IMR-90 (cell line): Measurements from ENCODE around the gene GDF10. TPM values are rescaled to one million over a fixed set of nuclear protein-coding genes. Genes with fewer than 3 reads are reported as not detected.

ENCODE experiments used
- ATAC-seq: fragments of 200-7000 bp; cut with Tn5 transposase; 2 replicates; pipeline ENCODE4 v1.9.1; 2020; ENCODE audit warnings: low read depth, mild to moderate bottlenecking, moderate library complexity
- BruUV-seq: library from RNA; stranded (reverse); fragments of 400-500 nt; replicated peaks from 2 replicates; lab custom pipeline; 2021; lab: Mats Ljungman, UMichigan
- CTCF ChIA-PET: fragments of 300-600 bp; formaldehyde crosslinking; extraction: SDS; loops from one replicate; lab custom pipeline; 2021; ENCODE audit warnings: antibody characterized with exemption; lab: Yijun Ruan, JAX
- POLR2A ChIA-PET: fragments of 300-600 bp; sonication (Branson Sonifier 250); formaldehyde crosslinking; loops from one replicate; lab custom pipeline; 2022; ENCODE audit warnings: antibody characterized with exemption; ENCODE audit not compliant: unreplicated experiment; lab: Charles Lee
- DNase-seq: peaks from one replicate; pipeline ENCODE4 v3.0.0; 2013
- H2AFZ ChIP-seq: replicated peaks from 2 replicates; pipeline ENCODE3; 2013; ENCODE audit warnings: low read length, mild to moderate bottlenecking; ENCODE audit not compliant: poor library complexity
- H2AK5ac ChIP-seq: 2 replicates; pipeline ENCODE4 v1.6.1; 2013; ENCODE audit warnings: low read depth, low read length, inconsistent platforms
- H2AK9ac ChIP-seq: replicated peaks from 2 replicates; pipeline ENCODE3; 2013; ENCODE audit warnings: mild to moderate bottlenecking, low read depth, low read length, moderate library complexity; ENCODE audit not compliant: poor library complexity
- H2BK120ac ChIP-seq: 2 replicates; pipeline ENCODE4 v1.6.1; 2013; ENCODE audit warnings: low read depth, low read length, inconsistent platforms
- H2BK15ac ChIP-seq: 3 replicates; pipeline ENCODE4 v1.6.1; 2013; ENCODE audit warnings: low read depth, low read length, inconsistent platforms
- H2BK20ac ChIP-seq: 2 replicates; pipeline ENCODE4 v1.6.1; 2013; ENCODE audit warnings: low read depth, mild to moderate bottlenecking, inconsistent platforms, low read length, moderate library complexity
- H2BK5ac ChIP-seq: 2 replicates; pipeline ENCODE4 v1.6.1; 2013; ENCODE audit warnings: mild to moderate bottlenecking, low read depth, low read length, inconsistent platforms; ENCODE audit not compliant: poor library complexity, severe bottlenecking
- H3K14ac ChIP-seq: replicated peaks from 2 replicates; pipeline ENCODE4 v1.6.1; 2013; ENCODE audit warnings: low read depth, low read length, inconsistent platforms
- H3K18ac ChIP-seq: 2 replicates; pipeline ENCODE4 v1.6.1; 2013; ENCODE audit warnings: low read depth, low read length, control low read depth
- H3K23ac ChIP-seq: 2 replicates; pipeline ENCODE4 v1.6.1; 2013; ENCODE audit warnings: low read depth, low read length, inconsistent platforms
- H3K27ac ChIP-seq: 2 replicates; pipeline ENCODE4 v1.5.1; 2013; ENCODE audit warnings: mild to moderate bottlenecking, control low read depth, low read length; ENCODE audit not compliant: insufficient read depth
- H3K27me3 ChIP-seq: 2 replicates; pipeline ENCODE4 v1.6.1; 2013; ENCODE audit warnings: low read length; ENCODE audit not compliant: control insufficient read depth, insufficient read depth
- H3K36me3 ChIP-seq: 2 replicates; pipeline ENCODE4 v1.6.1; 2013; ENCODE audit warnings: low read length, mixed read lengths; ENCODE audit not compliant: control insufficient read depth, insufficient read depth
- H3K4ac ChIP-seq: 2 replicates; pipeline ENCODE4 v1.6.1; 2013; ENCODE audit warnings: low read depth, low read length, inconsistent platforms
- H3K4me1 ChIP-seq: 2 replicates; pipeline ENCODE4 v1.6.1; 2013; ENCODE audit warnings: low read length, mixed read lengths; ENCODE audit not compliant: control insufficient read depth, insufficient read depth
- H3K4me2 ChIP-seq: 2 replicates; pipeline ENCODE4 v1.6.1; 2013; ENCODE audit warnings: low read depth, mild to moderate bottlenecking, control low read depth, low read length, moderate library complexity
- H3K4me3 ChIP-seq: 2 replicates; pipeline ENCODE4 v1.5.1; 2013; ENCODE audit warnings: low read depth, mild to moderate bottlenecking, control low read depth, low read length, moderate library complexity; ENCODE audit not compliant: insufficient read depth
- H3K56ac ChIP-seq: 2 replicates; pipeline ENCODE4 v1.6.1; 2013; ENCODE audit warnings: low read length, inconsistent platforms; ENCODE audit not compliant: insufficient read depth; ENCODE audit errors: extremely low read depth
- H3K79me1 ChIP-seq, 2 experiments: 2 replicates each; pipeline ENCODE4 v1.6.1; 2013; ENCODE audit warnings: low read length in 2 of 2, inconsistent platforms in 1 of 2, low read depth in 1 of 2
- H3K9ac ChIP-seq: 2 replicates; pipeline ENCODE4 v1.6.1; 2013; ENCODE audit warnings: low read depth, low read length, control low read depth
- H3K9me1 ChIP-seq: 2 replicates; pipeline ENCODE4 v1.6.1; 2013; ENCODE audit warnings: low read length, inconsistent platforms; ENCODE audit not compliant: insufficient read depth
- H3K9me3 ChIP-seq: 2 replicates; pipeline ENCODE4 v1.6.1; 2013; ENCODE audit warnings: low read length; ENCODE audit not compliant: control insufficient read depth, insufficient read depth
- H4K20me1 ChIP-seq: 2 replicates; pipeline ENCODE4 v1.6.1; 2013; ENCODE audit warnings: low read length, inconsistent platforms; ENCODE audit not compliant: insufficient read depth
- H4K5ac ChIP-seq: 2 replicates; pipeline ENCODE4 v1.6.1; 2013; ENCODE audit warnings: mild to moderate bottlenecking, low read depth, low read length, control low read depth
- H4K8ac ChIP-seq, 2 experiments: 2 replicates each; pipeline ENCODE4 v1.6.1; 2013; ENCODE audit warnings: low read depth in 2 of 2, low read length in 2 of 2, control low read depth in 1 of 2, inconsistent platforms in 1 of 2
- H4K91ac ChIP-seq: 2 replicates; pipeline ENCODE4 v1.6.1; 2013; ENCODE audit warnings: low read depth, low read length, inconsistent platforms; ENCODE audit not compliant: insufficient read depth
- BHLHE40 ChIP-seq: fragments of 150-350 bp; IDR thresholded peaks from 2 replicates; pipeline ENCODE4 v1.6.1; 2016; ENCODE audit warnings: mild to moderate bottlenecking, low read depth, low read length
- CEBPB ChIP-seq: IDR thresholded peaks from 2 replicates; pipeline ENCODE4 v1.6.1; 2012; ENCODE audit warnings: low read depth, low read length, improper control_type of control experiment
- CHD1 ChIP-seq: IDR thresholded peaks from 2 replicates; pipeline ENCODE4 v1.6.1; 2012; ENCODE audit warnings: low read depth, low read length, improper control_type of control experiment
- FOS ChIP-seq: fragments of 150-350 bp; IDR thresholded peaks from 2 replicates; pipeline ENCODE4 v1.6.1; 2016; ENCODE audit warnings: low read depth, low read length
- MAFK ChIP-seq: IDR thresholded peaks from 2 replicates; pipeline ENCODE4 v1.6.1; 2012; ENCODE audit warnings: low read depth, low read length, improper control_type of control experiment
- MXI1 ChIP-seq: IDR thresholded peaks from 2 replicates; pipeline ENCODE4 v1.6.1; 2012; ENCODE audit warnings: low read depth, mild to moderate bottlenecking, low read length, moderate library complexity, borderline replicate concordance
- NFE2L2 ChIP-seq: fragments of 150-350 bp; IDR thresholded peaks from 2 replicates; pipeline ENCODE4 v1.6.1; 2016; ENCODE audit warnings: low read depth, mild to moderate bottlenecking, low read length
- POLR2A ChIP-seq: IDR thresholded peaks from 2 replicates; pipeline ENCODE4 v1.6.1; 2012; ENCODE audit warnings: mild to moderate bottlenecking, low read depth, low read length
- RAD21 ChIP-seq: IDR thresholded peaks from 2 replicates; pipeline ENCODE4 v1.6.1; 2012; ENCODE audit warnings: low read length, improper control_type of control experiment
- RCOR1 ChIP-seq: IDR thresholded peaks from 2 replicates; pipeline ENCODE4 v1.6.1; 2012; ENCODE audit warnings: mild to moderate bottlenecking, low read length, improper control_type of control experiment; ENCODE audit not compliant: insufficient replicate concordance
- RFX5 ChIP-seq: IDR thresholded peaks from 2 replicates; pipeline ENCODE4 v1.8.0; 2012; ENCODE audit warnings: low read depth, mild to moderate bottlenecking, low read length, moderate library complexity
- SMC3 ChIP-seq: fragments of 150-350 bp; IDR thresholded peaks from 2 replicates; pipeline ENCODE4 v1.6.1; 2016; ENCODE audit warnings: low read depth, mild to moderate bottlenecking, antibody characterized with exemption, low read length, moderate library complexity
- WGBS, 2 experiments: methylation state at CpG; one replicate each; pipeline versions ENCODE4 v1.1.5 to v1.1.7; 2013; ENCODE audit warnings: missing lambda C conversion rate in 2 of 2; ENCODE audit not compliant: insufficient read length in 1 of 2; ENCODE audit errors: extremely low coverage in 2 of 2; 5-methylcytosine and 5-hydroxymethylcytosine counted together
- dilution Hi-C: fragments of 300-500 bp; cut with HindIII; formaldehyde crosslinking; loops from one replicate; pipeline ENCODE4 v1.14.3; 2018; ENCODE audit warnings: low sequenced_read_pairs; ENCODE audit not compliant: unreplicated experiment
- in situ Hi-C: fragments of 300-500 bp; cut with MboI; formaldehyde crosslinking; loops from 3 replicates; pipeline ENCODE4 v1.14.3; 2019; ENCODE audit warnings: low sequenced_read_pairs, inconsistent platforms, mixed read lengths
- intact Hi-C: fragments of 100-400 bp; cut with micrococcal nuclease; formaldehyde crosslinking; loops from 2 replicates; pipeline ENCODE4 v1.10.0; 2022
- polyA plus RNA-seq, 3 experiments: library from polyadenylated mRNA; depleted of rRNA; stranded (reverse); fragments of >200 nt; gene quantifications; 2 replicates each; pipeline ENCODE4 v1.2.3, GENCODE V29; 2012; ENCODE audit warnings: low replicate concordance in 1 of 3
- total RNA-seq: library from RNA; depleted of rRNA; stranded (reverse); fragments of >200 nt; gene quantifications from 2 replicates; pipeline ENCODE4 v1.2.3, GENCODE V29; 2012
- TF ChIP-seq, protein P1 (sequence below): conservative IDR thresholded peaks from 2 replicates; pipeline ENCODE4 v1.5.1; 2012; ENCODE audit warnings: mild to moderate bottlenecking, low read depth, low read length, improper control_type of control experiment
- TF ChIP-seq, protein P2 (sequence below): fragments of 150-350 bp; IDR thresholded peaks from 2 replicates; pipeline ENCODE4 v1.6.1; 2017; ENCODE audit warnings: mild to moderate bottlenecking, antibody characterized with exemption, low read length, low read depth

GDF10 gene
- total and polyA plus RNA-seq, 2 of the 4 experiments (the other 2 are of a cell fraction), result 0.34 TPM; not detected in 1

DNA sequence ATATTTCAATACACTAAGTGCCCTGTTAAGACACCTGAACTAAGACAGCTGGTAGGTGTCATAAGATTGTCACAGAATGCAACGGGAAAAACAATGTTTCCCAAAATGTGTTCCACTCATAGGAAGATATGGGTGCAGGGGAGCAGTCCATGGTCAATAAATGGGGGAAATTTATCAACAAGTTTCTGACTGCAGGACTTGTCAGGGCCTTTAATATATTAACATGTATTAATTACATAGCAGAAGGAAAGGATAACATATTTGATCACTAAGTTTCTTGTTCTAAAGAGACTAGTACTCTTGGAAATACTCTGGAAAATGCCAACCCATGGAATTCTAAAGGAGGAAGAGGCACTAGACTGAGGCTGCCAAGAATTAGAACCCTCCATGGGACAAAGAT, 54.9 kb downstream of the GDF10 start:
- Histone ChIP-seq H4K5ac (no peak overlapping the region), H2BK120ac (no peak overlapping the region), H3K9ac (no peak overlapping the region), H3K4me1 (no peaks in the 10 kb centered on the region), H3K4ac (no peak overlapping the region), H3K9me1 (no peaks in the 10 kb centered on the region), H4K20me1 (no peaks in the 10 kb centered on the region), H2BK5ac (no peak overlapping the region), H3K9me3 (no peaks in the 10 kb centered on the region), H2AK9ac (no peak overlapping the region), H3K14ac (no peak overlapping the region), H3K23ac (no peak overlapping the region), H3K36me3 (no peaks in the 10 kb centered on the region), H2AFZ (no peak overlapping the region), H4K91ac (no peak overlapping the region), H3K4me3 (no peak overlapping the region), H2AK5ac (no peak overlapping the region), H2BK15ac (no peak overlapping the region), H3K27me3 (peaks cover 35% of the 10 kb centered on the region), H3K27ac (no peak overlapping the region), H3K4me2 (no peak overlapping the region), H3K18ac (no peak overlapping the region), H4K8ac (no peak overlapping the region), H3K56ac (no peak overlapping the region), H2BK20ac (no peak overlapping the region), H3K79me1 (no peaks in the 10 kb centered on the region)
- ATAC-seq, result no peak
- DNase-seq, result no peak
- POLR2A ChIA-PET, result no interaction called here
- dilution Hi-C loops (no loop called here), in situ Hi-C loops (no loop called here), intact Hi-C loops (no loop called here)
- no TSS peak for BruUV-seq
- no CpG with 5 or more reads among the region's 1 CpG for WGBS, 2 experiments
- CTCF ChIA-PET, result interaction anchor here (0.5 kb wide), 1 partner anchor 1301 kb away, joined by 3 read pairs; no protein-coding TSS in a partner anchor
- TF ChIP-seq SMC3 (no peak), POLR2A (no peak), RCOR1 (no peak), NFE2L2 (no peak), FOS (no peak), MAFK (no peak), RAD21 (no peak), CEBPB (no peak), MXI1 (no peak), CHD1 (no peak), RFX5 (no peak), BHLHE40 (no peak)
- TF ChIP-seq, protein P1, sequence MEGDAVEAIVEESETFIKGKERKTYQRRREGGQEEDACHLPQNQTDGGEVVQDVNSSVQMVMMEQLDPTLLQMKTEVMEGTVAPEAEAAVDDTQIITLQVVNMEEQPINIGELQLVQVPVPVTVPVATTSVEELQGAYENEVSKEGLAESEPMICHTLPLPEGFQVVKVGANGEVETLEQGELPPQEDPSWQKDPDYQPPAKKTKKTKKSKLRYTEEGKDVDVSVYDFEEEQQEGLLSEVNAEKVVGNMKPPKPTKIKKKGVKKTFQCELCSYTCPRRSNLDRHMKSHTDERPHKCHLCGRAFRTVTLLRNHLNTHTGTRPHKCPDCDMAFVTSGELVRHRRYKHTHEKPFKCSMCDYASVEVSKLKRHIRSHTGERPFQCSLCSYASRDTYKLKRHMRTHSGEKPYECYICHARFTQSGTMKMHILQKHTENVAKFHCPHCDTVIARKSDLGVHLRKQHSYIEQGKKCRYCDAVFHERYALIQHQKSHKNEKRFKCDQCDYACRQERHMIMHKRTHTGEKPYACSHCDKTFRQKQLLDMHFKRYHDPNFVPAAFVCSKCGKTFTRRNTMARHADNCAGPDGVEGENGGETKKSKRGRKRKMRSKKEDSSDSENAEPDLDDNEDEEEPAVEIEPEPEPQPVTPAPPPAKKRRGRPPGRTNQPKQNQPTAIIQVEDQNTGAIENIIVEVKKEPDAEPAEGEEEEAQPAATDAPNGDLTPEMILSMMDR, result no peak
- TF ChIP-seq, protein P2, sequence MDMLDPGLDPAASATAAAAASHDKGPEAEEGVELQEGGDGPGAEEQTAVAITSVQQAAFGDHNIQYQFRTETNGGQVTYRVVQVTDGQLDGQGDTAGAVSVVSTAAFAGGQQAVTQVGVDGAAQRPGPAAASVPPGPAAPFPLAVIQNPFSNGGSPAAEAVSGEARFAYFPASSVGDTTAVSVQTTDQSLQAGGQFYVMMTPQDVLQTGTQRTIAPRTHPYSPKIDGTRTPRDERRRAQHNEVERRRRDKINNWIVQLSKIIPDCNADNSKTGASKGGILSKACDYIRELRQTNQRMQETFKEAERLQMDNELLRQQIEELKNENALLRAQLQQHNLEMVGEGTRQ, result no peak
